ENCODE results near the gene DNAAF5.
"Not testable (repeated sequence)": the region's sequence is repeated elsewhere in the genome, so short reads cannot be mapped to it uniquely, and the experiment has no call there.

The DNAAF5 gene

GRCh38 chr7:748446-748845 is 21.9 kb downstream of the DNAAF5 start:
- no peak for DNase-seq

- peak; percentile 81 for DNase-seq
Measured at GRCh38 chr7:749140-749551, 22.6 kb downstream of the DNAAF5 start.

- DNase-seq, result no peak
Measured at GRCh38 chr7:750111-750905, 23.8 kb downstream of the DNAAF5 start.

GRCh38 chr7:751826-752225 is 25.3 kb downstream of the DNAAF5 start:
- DNase-seq, result no peak

GRCh38 chr7:752256-752655 is 25.8 kb downstream of the DNAAF5 start:
- DNase-seq, result not testable (repeated sequence)

GRCh38 chr7:753190-753589 is 26.7 kb downstream of the DNAAF5 start:
- no peak for DNase-seq

- no peak for DNase-seq
Measured at GRCh38 chr7:754531-755412, 28.3 kb downstream of the DNAAF5 start.

GRCh38 chr7:755413-755805 is 28.9 kb downstream of the DNAAF5 start:
- no peak for DNase-seq

GRCh38 chr7:756231-756927 is 29.9 kb downstream of the DNAAF5 start:
- no peak for DNase-seq

- DNase-seq, result no peak
Measured at GRCh38 chr7:756928-757560, 30.5 kb downstream of the DNAAF5 start.

- no peak for DNase-seq
Measured at GRCh38 chr7:757741-758163, 31.3 kb downstream of the DNAAF5 start.

GRCh38 chr7:759569-759968 is 33.1 kb downstream of the DNAAF5 start:
- DNase-seq, result no peak

GRCh38 chr7:760006-760405 is 33.5 kb downstream of the DNAAF5 start:
- DNase-seq, result no peak

- DNase-seq, result no peak
Measured at GRCh38 chr7:761101-761500, 34.6 kb downstream of the DNAAF5 start.

GRCh38 chr7:761631-762030 is 35.1 kb downstream of the DNAAF5 start:
- DNase-seq, result no peak

GRCh38 chr7:762885-763284 is 36.4 kb downstream of the DNAAF5 start:
- peak; percentile 31 for DNase-seq

- DNase-seq, result peak; percentile 98
Measured at GRCh38 chr7:763762-764161, 37.3 kb downstream of the DNAAF5 start.

GRCh38 chr7:765383-765782 is 38.9 kb downstream of the DNAAF5 start:
- DNase-seq, result no peak

- DNase-seq, result no peak
Measured at GRCh38 chr7:767580-767940, 41.1 kb downstream of the DNAAF5 start.

GRCh38 chr7:767941-768731 is 41.6 kb downstream of the DNAAF5 start:
- no peak for DNase-seq

GRCh38 chr7:768881-769504 is 42.5 kb downstream of the DNAAF5 start:
- no peak for DNase-seq

GRCh38 chr7:770336-770735 is 43.8 kb downstream of the DNAAF5 start:
- DNase-seq, result no peak

Measured in DMS79 (cell line).